ENCODE measurements around the gene ST14.

DNA sequence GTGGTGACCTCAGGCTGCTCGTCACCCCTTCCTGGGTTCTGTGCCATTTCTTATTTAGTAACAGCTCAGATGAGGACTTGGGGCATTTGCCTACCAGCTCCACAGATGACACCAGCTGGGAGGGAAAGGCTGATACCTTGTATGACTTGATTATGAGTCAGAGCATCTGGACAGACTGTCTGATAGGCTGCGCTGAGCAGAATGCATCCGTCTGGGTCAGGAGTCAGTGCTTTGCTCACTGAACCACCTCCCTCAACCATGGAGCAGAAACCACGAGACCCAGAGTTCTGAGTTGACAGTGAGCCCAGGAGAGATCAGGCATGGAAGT, 6.8 kb downstream of the ST14 start:
- peak in 1 of 2 donors; percentile 56 for TF ChIP-seq POLR2AphosphoS5 (IDR thresholded peaks at IDR 0.05; ENCODE audit: insufficient read depth in 1 of 2, low read depth in 1 of 2)
- TF ChIP-seq POLR2A (IDR thresholded peaks at IDR 0.05) = no peak

Data from vagina (tissue), 2 donors.